NCI-H748 (cell line): ENCODE measurements around the gene ASIC2.
A peak's percentile ranks its signal among the peaks of the same experiment; 100 is the strongest.
"Not testable (repeated sequence)": the region's sequence is repeated elsewhere in the genome, so short reads cannot be mapped to it uniquely, and the experiment has no call there.

Experiments
- DNase-seq: peaks from one replicate; lab custom pipeline; 2025; ENCODE audit not compliant: unreplicated experiment; lab: John Stamatoyannopoulos, UW

The ASIC2 gene

GRCh38 chr17:32993977-32994376 is 299.1 kb downstream of the ASIC2 start:
- no peak for DNase-seq

- no peak for DNase-seq
Observed at GRCh38 chr17:32992321-32993033, 300.6 kb downstream of the ASIC2 start.

GRCh38 chr17:32988481-32989101 is 304.5 kb downstream of the ASIC2 start:
- DNase-seq = no peak

GRCh38 chr17:32987868-32988267 is 305.2 kb downstream of the ASIC2 start:
- DNase-seq = not testable (repeated sequence)

GRCh38 chr17:32987453-32987805 is 305.7 kb downstream of the ASIC2 start:
- not testable (repeated sequence) for DNase-seq

- no peak for DNase-seq
Observed at GRCh38 chr17:32985050-32985756, 307.9 kb downstream of the ASIC2 start.

- not testable (repeated sequence) for DNase-seq
Observed at GRCh38 chr17:32981611-32982010, 311.5 kb downstream of the ASIC2 start.

- no peak for DNase-seq
Observed at GRCh38 chr17:32980230-32980629, 312.9 kb downstream of the ASIC2 start.

GRCh38 chr17:32976605-32977004 is 316.5 kb downstream of the ASIC2 start:
- no peak for DNase-seq

- peak; percentile 67 for DNase-seq
Observed at GRCh38 chr17:32976131-32976530, 317.0 kb downstream of the ASIC2 start.

- DNase-seq = no peak
Observed at GRCh38 chr17:32971171-32971570, 321.9 kb downstream of the ASIC2 start.

- DNase-seq = no peak
Observed at GRCh38 chr17:32970281-32970680, 322.8 kb downstream of the ASIC2 start.

GRCh38 chr17:32969231-32969630 is 323.9 kb downstream of the ASIC2 start:
- not testable (repeated sequence) for DNase-seq

- no peak for DNase-seq
Observed at GRCh38 chr17:32964541-32964940, 328.6 kb downstream of the ASIC2 start.
